H4 (cell line): ENCODE results near the gene TBC1D12. TPM values are rescaled to one million over a fixed set of nuclear protein-coding genes. Genes with fewer than 3 reads are reported as not detected.
A peak's percentile ranks its signal among the peaks of the same experiment; 100 is the strongest.
"Not testable (repeated sequence)": the region's sequence is repeated elsewhere in the genome, so short reads cannot be mapped to it uniquely, and the experiment has no call there.

Experiments
- DNase-seq: peaks from one replicate; pipeline ENCODE4 v3.0.0-alpha.2; 2015; ENCODE audit warnings: low spot score
- total RNA-seq: library from RNA; depleted of rRNA; stranded (reverse); fragments of >200 nt; shearing (Covaris generic); gene quantifications from 2 replicates; pipeline ENCODE4 v1.2.3, GENCODE V29; 2014; rRNA removed

TBC1D12 gene
- 4.1 and 4.9 TPM in 2 replicates for total RNA-seq

- DNase-seq = peak; percentile 93
These were observed at the start of gene TBC1D12 for GRCh38 chr10:94402204-94402842. Gene TBC1D12, plus strand, starts transcription at chr10:94402541. Its CDS starts 73 bp downstream, at chr10:94402614.

GRCh38 chr10:94353336-94353735 is 49.0 kb upstream of the TBC1D12 start:
- DNase-seq = no peak

- no peak for DNase-seq
These were observed 46.5 kb upstream of the TBC1D12 start for GRCh38 chr10:94355841-94356240.

GRCh38 chr10:94357193-94357592 is 45.1 kb upstream of the TBC1D12 start:
- no peak for DNase-seq

- DNase-seq = peak; percentile 85
These were observed 43.9 kb upstream of the TBC1D12 start for GRCh38 chr10:94358480-94358879.

- DNase-seq = peak; percentile 29
These were observed 41.1 kb upstream of the TBC1D12 start for GRCh38 chr10:94361171-94361794.

GRCh38 chr10:94362360-94363250 is 39.7 kb upstream of the TBC1D12 start, which contains the start of gene NOC3L:
Gene NOC3L, minus strand, starts transcription at chr10:94362939. Its CDS starts 101 bp downstream, at chr10:94362838.
- DNase-seq = peak; percentile 93

- DNase-seq = no peak
These were observed 39.1 kb upstream of the TBC1D12 start for GRCh38 chr10:94363251-94363565.

GRCh38 chr10:94364482-94364881 is 37.9 kb upstream of the TBC1D12 start:
- no peak for DNase-seq

- DNase-seq = no peak
These were observed 36.0 kb upstream of the TBC1D12 start for GRCh38 chr10:94366382-94366781.

GRCh38 chr10:94370501-94370900 is 31.8 kb upstream of the TBC1D12 start:
- DNase-seq = no peak

- DNase-seq = no peak
These were observed 27.0 kb upstream of the TBC1D12 start for GRCh38 chr10:94375374-94375773.

- DNase-seq = no peak
These were observed 25.5 kb upstream of the TBC1D12 start for GRCh38 chr10:94376865-94377264.

GRCh38 chr10:94383530-94383929 is 18.8 kb upstream of the TBC1D12 start:
- DNase-seq = no peak

- not testable (repeated sequence) for DNase-seq
These were observed 16.6 kb upstream of the TBC1D12 start for GRCh38 chr10:94385733-94386132.

GRCh38 chr10:94392117-94392516 is 10.2 kb upstream of the TBC1D12 start:
- not testable (repeated sequence) for DNase-seq

GRCh38 chr10:94397549-94398370 is 4.6 kb upstream of the TBC1D12 start:
- peak; percentile 25 for DNase-seq

- DNase-seq = no peak
These were observed 3.6 kb upstream of the TBC1D12 start for GRCh38 chr10:94398762-94399161.

- DNase-seq = no peak
These were observed 570 bp downstream of the TBC1D12 start for GRCh38 chr10:94402843-94403379.

- peak; percentile 57 for DNase-seq
These were observed 1.3 kb downstream of the TBC1D12 start for GRCh38 chr10:94403380-94404213.
